Stimulated activated CD8-positive, alpha-beta memory T cell treated with anti-CD3 and anti-CD28 coated beads, Interleukin-7, amount 100 ng/mL, for 24 hours (primary cell): ENCODE results near the gene LRWD1.
"Not testable (repeated sequence)": the region's sequence is repeated elsewhere in the genome, so short reads cannot be mapped to it uniquely, and the experiment has no call there.

Experiments used
- DNase-seq: peaks from one replicate; pipeline ENCODE4 v3.0.0-alpha.2; 2020; ENCODE audit warnings: low read depth

LRWD1 gene

GRCh38 chr7:102444961-102445673 lies 19.7 kb upstream of the LRWD1 start:
- no peak for DNase-seq

- DNase-seq: no peak
Measured at GRCh38 chr7:102445674-102446071, 19.1 kb upstream of the LRWD1 start.

GRCh38 chr7:102446387-102447156 lies 18.2 kb upstream of the LRWD1 start:
- no peak for DNase-seq

- DNase-seq: no peak
Measured at GRCh38 chr7:102447311-102447710, 17.5 kb upstream of the LRWD1 start.

- no peak for DNase-seq
Measured at GRCh38 chr7:102449136-102449535, 15.6 kb upstream of the LRWD1 start.

- no peak for DNase-seq
Measured at GRCh38 chr7:102450242-102450641, 14.5 kb upstream of the LRWD1 start.

- no peak for DNase-seq
Measured at GRCh38 chr7:102451371-102452054, 13.3 kb upstream of the LRWD1 start.

- no peak for DNase-seq
Measured at GRCh38 chr7:102452451-102452850, 12.3 kb upstream of the LRWD1 start.

- DNase-seq: no peak
Measured at GRCh38 chr7:102453319-102453718, 11.5 kb upstream of the LRWD1 start.

- DNase-seq: no peak
Measured at GRCh38 chr7:102454468-102454867, 10.3 kb upstream of the LRWD1 start.

- DNase-seq: not testable (repeated sequence)
Measured at GRCh38 chr7:102454932-102455331, 9.9 kb upstream of the LRWD1 start.

- no peak for DNase-seq
Measured at GRCh38 chr7:102455596-102455995, 9.2 kb upstream of the LRWD1 start.

GRCh38 chr7:102456327-102456726 lies 8.5 kb upstream of the LRWD1 start:
- no peak for DNase-seq

GRCh38 chr7:102457352-102457924 lies 7.3 kb upstream of the LRWD1 start:
- no peak for DNase-seq

- DNase-seq: no peak
Measured at GRCh38 chr7:102459221-102459844, 5.5 kb upstream of the LRWD1 start.

GRCh38 chr7:102460467-102460866 lies 4.3 kb upstream of the LRWD1 start:
- no peak for DNase-seq

GRCh38 chr7:102463841-102464576 lies 775 bp upstream of the LRWD1 start:
- DNase-seq: no peak

GRCh38 chr7:102466097-102466496 lies 1.3 kb downstream of the LRWD1 start:
- DNase-seq: no peak

- DNase-seq: no peak
Measured at GRCh38 chr7:102467581-102468477, 3.0 kb downstream of the LRWD1 start.
